Thyroid gland (tissue), 4 donors: ENCODE results near the gene DGKD.

Experiments used
- CTCF ChIP-seq, 6 experiments: fragments of 200-600 bp in 3 of 6; fragments of 450-650 bp in 3 of 6; sonication (generic) in 3 of 6; IDR thresholded peaks; one replicate each; pipeline ENCODE4 v1.5.1; 2016 to 2019; ENCODE audit warnings: antibody characterized with exemption in 6 of 6, mild to moderate bottlenecking in 2 of 6, inconsistent platforms in 1 of 6, moderate library complexity in 1 of 6
- POLR2A ChIP-seq, 2 donors: fragments of 450-650 bp; IDR thresholded peaks; one replicate each; pipeline ENCODE4 v1.6.1; 2017; ENCODE audit warnings: antibody characterized with exemption in 2 of 2, mild to moderate bottlenecking in 2 of 2, moderate library complexity in 1 of 2

- no peak for TF ChIP-seq CTCF (IDR thresholded peaks at IDR 0.05)
- peak in 1 of 2 donors; percentile 22 for TF ChIP-seq POLR2A (IDR thresholded peaks at IDR 0.05)
Observed at GRCh38 chr2:233424154-233424951, 70.1 kb downstream of the DGKD start.
